ENCODE data around the gene SP5. TPM values are rescaled to one million over a fixed set of nuclear protein-coding genes. Genes with fewer than 3 reads are reported as not detected.

SP5 gene
- total RNA-seq, 2 donors from 2014 or later: 60.3 to 103 TPM

DNA sequence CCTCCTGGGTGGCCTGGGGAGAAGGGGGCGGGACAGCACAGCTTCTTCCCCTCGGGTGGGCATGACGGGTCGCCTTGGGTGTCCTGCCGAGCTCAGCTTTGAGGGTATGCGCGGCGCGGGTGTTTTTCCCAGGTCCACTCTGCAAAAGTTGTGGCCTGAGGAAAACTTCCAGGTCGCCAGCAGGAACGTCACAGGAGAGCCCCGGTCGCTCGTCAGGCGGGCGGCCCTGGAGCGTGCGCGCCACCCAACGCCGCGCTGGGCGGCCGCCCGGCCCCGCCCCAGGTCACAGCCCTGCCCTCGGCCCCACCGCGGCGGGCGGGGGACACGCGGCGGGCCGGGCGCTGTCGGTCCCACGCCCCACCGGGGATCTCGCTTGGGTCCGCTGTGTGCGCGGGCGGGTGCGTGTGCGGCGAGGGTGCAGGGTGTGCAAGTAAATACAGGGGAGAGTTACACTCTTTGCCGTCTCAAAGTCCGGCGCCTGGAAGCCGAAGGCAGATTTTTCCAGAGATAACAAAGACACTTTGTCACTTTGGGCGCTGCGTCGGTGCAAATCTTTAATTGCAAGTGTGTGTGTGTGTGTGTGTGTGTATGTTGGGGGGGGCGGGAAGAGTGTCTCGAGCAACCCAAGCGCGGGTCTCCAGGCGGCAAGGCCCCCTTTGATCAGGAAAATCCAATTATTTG is 616 bp upstream of the SP5 start:
- H3K27me3 Mint-ChIP-seq (ENCODE audit: insufficient read depth): peaks cover 64% of the 10 kb centered on the region
- H3K36me3 Mint-ChIP-seq (ENCODE audit: low read depth): peaks cover 19% of the 10 kb centered on the region
- peak; percentile 86 for DNase-seq
- peak overlapping the region; percentile 30 for H3K9ac ChIP-seq (ENCODE audit: extremely low read depth, low read length, poor library complexity, severe bottlenecking)
- TF ChIP-seq, protein P1, sequence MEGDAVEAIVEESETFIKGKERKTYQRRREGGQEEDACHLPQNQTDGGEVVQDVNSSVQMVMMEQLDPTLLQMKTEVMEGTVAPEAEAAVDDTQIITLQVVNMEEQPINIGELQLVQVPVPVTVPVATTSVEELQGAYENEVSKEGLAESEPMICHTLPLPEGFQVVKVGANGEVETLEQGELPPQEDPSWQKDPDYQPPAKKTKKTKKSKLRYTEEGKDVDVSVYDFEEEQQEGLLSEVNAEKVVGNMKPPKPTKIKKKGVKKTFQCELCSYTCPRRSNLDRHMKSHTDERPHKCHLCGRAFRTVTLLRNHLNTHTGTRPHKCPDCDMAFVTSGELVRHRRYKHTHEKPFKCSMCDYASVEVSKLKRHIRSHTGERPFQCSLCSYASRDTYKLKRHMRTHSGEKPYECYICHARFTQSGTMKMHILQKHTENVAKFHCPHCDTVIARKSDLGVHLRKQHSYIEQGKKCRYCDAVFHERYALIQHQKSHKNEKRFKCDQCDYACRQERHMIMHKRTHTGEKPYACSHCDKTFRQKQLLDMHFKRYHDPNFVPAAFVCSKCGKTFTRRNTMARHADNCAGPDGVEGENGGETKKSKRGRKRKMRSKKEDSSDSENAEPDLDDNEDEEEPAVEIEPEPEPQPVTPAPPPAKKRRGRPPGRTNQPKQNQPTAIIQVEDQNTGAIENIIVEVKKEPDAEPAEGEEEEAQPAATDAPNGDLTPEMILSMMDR (conservative IDR thresholded peaks at IDR 0.05): no peak
- peaks cover 44% of the 10 kb centered on the region for H3K27me3 ChIP-seq (ENCODE audit: control insufficient read depth, insufficient read depth, low read length, poor library complexity, severe bottlenecking)
- H3K36me3 ChIP-seq (ENCODE audit: control insufficient read depth, insufficient read depth, low read length): no peaks in the 10 kb centered on the region
- peaks cover 5% of the 10 kb centered on the region for H3K4me1 ChIP-seq (ENCODE audit: control insufficient read depth, insufficient read depth, low read length)
- peak overlapping the region; percentile 93 for H3K27ac Mint-ChIP-seq
- WGBS, 2 experiments (ENCODE audit: insufficient coverage in 1 of 2, insufficient read length in 1 of 2): 0% methylated on average over 33 to 55 of the region's 59 CpGs
- no peak overlapping the region for H3K27ac ChIP-seq (ENCODE audit: low read depth, low read length)
- H3K4me3 Mint-ChIP-seq: peak overlapping the region; percentile 78
- H3K9me3 ChIP-seq (ENCODE audit: control insufficient read depth, low read length): no peaks in the 10 kb centered on the region
- H3K9me3 Mint-ChIP-seq: no peaks in the 10 kb centered on the region
- peaks cover 21% of the 10 kb centered on the region for H3K4me1 Mint-ChIP-seq
- H3K4me3 ChIP-seq (ENCODE audit: low read length): peak overlapping the region; percentile 78

- 1 to 4% methylated on average over 24 to 95 of the region's 95 CpGs for WGBS, 2 experiments (ENCODE audit: insufficient coverage in 1 of 2, insufficient read length in 1 of 2)
- Histone ChIP-seq H3K36me3 (ENCODE audit: control insufficient read depth, insufficient read depth, low read length) (peaks cover 4% of the 10 kb centered on the region), H3K27ac (ENCODE audit: low read depth, low read length) (no peak overlapping the region), H3K4me1 (ENCODE audit: control insufficient read depth, insufficient read depth, low read length) (peaks cover 2% of the 10 kb centered on the region), H3K27me3 (ENCODE audit: control insufficient read depth, insufficient read depth, low read length, poor library complexity, severe bottlenecking) (peaks cover 30% of the 10 kb centered on the region), H3K4me3 (ENCODE audit: low read length) (peak overlapping the region; percentile 78), H3K9me3 (ENCODE audit: control insufficient read depth, low read length) (no peaks in the 10 kb centered on the region), H3K9ac (ENCODE audit: extremely low read depth, low read length, poor library complexity, severe bottlenecking) (peak overlapping the region; percentile 36)
- Mint-ChIP-seq H3K9me3 (no peaks in the 10 kb centered on the region), H3K4me3 (peak overlapping the region; percentile 78), H3K27me3 (ENCODE audit: insufficient read depth) (peaks cover 52% of the 10 kb centered on the region), H3K4me1 (peaks cover 14% of the 10 kb centered on the region), H3K27ac (peak overlapping the region; percentile 96), H3K36me3 (ENCODE audit: low read depth) (peaks cover 23% of the 10 kb centered on the region)
- peak; percentile 86 for DNase-seq
- TF ChIP-seq, protein P1 (conservative IDR thresholded peaks at IDR 0.05): no peak
These were observed 1.0 kb downstream of the SP5 start for GRCh38 chr2:170715932-170716777.

DNA sequence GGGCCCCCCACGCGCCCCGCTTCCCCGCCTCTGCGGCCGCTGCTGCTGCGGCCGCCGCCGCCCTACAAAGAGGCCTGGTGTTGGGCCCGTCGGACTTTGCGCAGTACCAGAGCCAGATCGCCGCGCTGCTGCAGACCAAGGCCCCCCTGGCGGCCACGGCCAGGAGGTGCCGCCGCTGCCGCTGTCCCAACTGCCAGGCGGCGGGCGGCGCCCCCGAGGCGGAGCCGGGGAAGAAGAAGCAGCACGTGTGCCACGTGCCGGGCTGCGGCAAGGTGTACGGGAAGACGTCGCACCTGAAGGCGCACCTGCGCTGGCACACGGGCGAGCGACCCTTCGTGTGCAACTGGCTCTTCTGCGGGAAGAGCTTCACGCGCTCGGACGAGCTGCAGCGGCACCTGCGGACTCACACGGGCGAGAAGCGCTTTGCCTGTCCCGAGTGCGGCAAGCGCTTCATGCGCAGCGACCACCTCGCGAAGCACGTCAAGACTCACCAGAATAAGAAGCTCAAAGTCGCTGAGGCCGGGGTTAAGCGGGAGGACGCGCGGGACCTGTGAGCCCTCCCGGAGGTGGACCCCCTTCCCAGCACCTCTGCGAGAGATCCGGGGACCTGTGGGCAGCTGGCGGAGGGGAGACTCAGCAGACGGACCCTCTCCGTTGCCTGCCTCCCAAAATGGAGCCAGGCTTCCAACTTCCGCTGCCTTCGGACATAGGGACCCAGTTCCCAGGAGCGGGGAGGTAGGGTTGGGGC is 1.9 kb downstream of the SP5 start:
- Mint-ChIP-seq H3K27me3 (ENCODE audit: insufficient read depth) (peaks cover 43% of the 10 kb centered on the region), H3K4me3 (peak overlapping the region; percentile 78), H3K4me1 (peaks cover 11% of the 10 kb centered on the region), H3K36me3 (ENCODE audit: low read depth) (peaks cover 31% of the 10 kb centered on the region), H3K27ac (peak overlapping the region; percentile 72), H3K9me3 (no peaks in the 10 kb centered on the region)
- H3K4me3 ChIP-seq (ENCODE audit: low read length): peak overlapping the region; percentile 87
- peaks cover 23% of the 10 kb centered on the region for H3K27me3 ChIP-seq (ENCODE audit: control insufficient read depth, insufficient read depth, low read length, poor library complexity, severe bottlenecking)
- H3K9ac ChIP-seq (ENCODE audit: extremely low read depth, low read length, poor library complexity, severe bottlenecking): peak overlapping the region; percentile 50
- no peaks in the 10 kb centered on the region for H3K9me3 ChIP-seq (ENCODE audit: control insufficient read depth, low read length)
- H3K36me3 ChIP-seq (ENCODE audit: control insufficient read depth, insufficient read depth, low read length): peaks cover 12% of the 10 kb centered on the region
- H3K4me1 ChIP-seq (ENCODE audit: control insufficient read depth, insufficient read depth, low read length): no peaks in the 10 kb centered on the region
- 1 to 2% methylated on average over 20 to 74 of the region's 74 CpGs for WGBS, 2 experiments (ENCODE audit: insufficient coverage in 1 of 2, insufficient read length in 1 of 2)
- TF ChIP-seq, protein P1 (conservative IDR thresholded peaks at IDR 0.05): peak; percentile 86
- no peak overlapping the region for H3K27ac ChIP-seq (ENCODE audit: low read depth, low read length)
- peak; percentile 93 for DNase-seq

Measured in endodermal cell (in vitro differentiated cells).